ENCODE measurements around the gene CELF2.

The CELF2 gene

GRCh38 chr10:11279314-11279713 lies 261.6 kb downstream of the CELF2 start:
- DNase-seq (ENCODE audit: low read depth) = no peak

- no peak for DNase-seq (ENCODE audit: low read depth)
Observed at GRCh38 chr10:11280187-11280932, 262.7 kb downstream of the CELF2 start.

GRCh38 chr10:11282156-11282555 lies 264.5 kb downstream of the CELF2 start:
- DNase-seq (ENCODE audit: low read depth) = no peak

GRCh38 chr10:11282661-11283060 lies 265.0 kb downstream of the CELF2 start:
- DNase-seq (ENCODE audit: low read depth) = no peak

GRCh38 chr10:11284291-11285085 lies 266.8 kb downstream of the CELF2 start:
- no peak for DNase-seq (ENCODE audit: low read depth)

GRCh38 chr10:11285171-11285570 lies 267.5 kb downstream of the CELF2 start:
- no peak for DNase-seq (ENCODE audit: low read depth)

- no peak for DNase-seq (ENCODE audit: low read depth)
Observed at GRCh38 chr10:11286261-11286852, 268.7 kb downstream of the CELF2 start.

GRCh38 chr10:11288302-11288701 lies 270.6 kb downstream of the CELF2 start:
- DNase-seq (ENCODE audit: low read depth) = no peak

GRCh38 chr10:11290156-11290890 lies 272.7 kb downstream of the CELF2 start:
- no peak for DNase-seq (ENCODE audit: low read depth)

- no peak for DNase-seq (ENCODE audit: low read depth)
Observed at GRCh38 chr10:11292576-11293302, 275.1 kb downstream of the CELF2 start.

- DNase-seq (ENCODE audit: low read depth) = no peak
Observed at GRCh38 chr10:11293332-11293731, 275.7 kb downstream of the CELF2 start.

GRCh38 chr10:11294831-11295450 lies 277.3 kb downstream of the CELF2 start:
- no peak for DNase-seq (ENCODE audit: low read depth)

- DNase-seq (ENCODE audit: low read depth) = no peak
Observed at GRCh38 chr10:11295492-11295891, 277.8 kb downstream of the CELF2 start.

GRCh38 chr10:11297136-11297535 lies 279.5 kb downstream of the CELF2 start:
- DNase-seq (ENCODE audit: low read depth) = no peak

GRCh38 chr10:11298116-11298515 lies 280.4 kb downstream of the CELF2 start:
- DNase-seq (ENCODE audit: low read depth) = no peak

GRCh38 chr10:11299125-11299524 lies 281.5 kb downstream of the CELF2 start:
- DNase-seq (ENCODE audit: low read depth) = no peak

GRCh38 chr10:11300026-11300425 lies 282.4 kb downstream of the CELF2 start:
- DNase-seq (ENCODE audit: low read depth) = no peak

GRCh38 chr10:11300563-11300962 lies 282.9 kb downstream of the CELF2 start:
- DNase-seq (ENCODE audit: low read depth) = no peak

GRCh38 chr10:11301571-11302111 lies 284.0 kb downstream of the CELF2 start:
- no peak for DNase-seq (ENCODE audit: low read depth)

- no peak for DNase-seq (ENCODE audit: low read depth)
Observed at GRCh38 chr10:11302181-11302580, 284.5 kb downstream of the CELF2 start.
